Mammary epithelial cell (primary cell): ENCODE measurements around the gene SUSD6.

Experiments used
- EZH2 ChIP-seq: IDR thresholded peaks from 2 replicates; pipeline ENCODE4 v1.6.1; 2012; ENCODE audit warnings: low read length, inconsistent platforms, borderline replicate concordance
- TF ChIP-seq, protein P1 (sequence below), 2 donors: IDR thresholded peaks in 1 of 2; conservative IDR thresholded peaks in 1 of 2; 2 replicates each; pipeline ENCODE4 v1.5.1; 2011 to 2012; ENCODE audit warnings: inconsistent platforms in 2 of 2, low read length in 2 of 2, mild to moderate bottlenecking in 2 of 2, control low read depth in 1 of 2, low read depth in 1 of 2; ENCODE audit not compliant: insufficient read depth in 1 of 2; ENCODE audit errors: extremely low read depth in 1 of 2

DNA sequence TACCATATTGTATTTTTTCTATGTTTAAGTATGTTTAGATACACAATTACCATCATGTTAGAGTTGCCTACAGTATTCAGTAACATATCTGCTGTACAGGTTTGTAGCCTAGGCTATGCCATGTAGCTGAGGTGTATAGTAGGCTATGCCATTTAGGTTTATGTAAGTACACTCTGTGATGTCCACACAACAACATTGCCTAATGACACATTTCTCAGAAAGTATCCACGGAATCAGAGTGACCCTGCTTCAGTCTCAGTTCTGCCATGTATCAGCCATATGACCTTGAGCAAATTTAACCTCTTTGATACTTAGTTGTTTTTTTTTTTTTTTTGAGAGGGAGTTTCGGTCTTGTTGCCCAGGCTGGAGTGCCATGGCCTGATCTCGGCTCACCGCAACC, 12.7 kb downstream of the SUSD6 start:
- TF ChIP-seq, protein P1, sequence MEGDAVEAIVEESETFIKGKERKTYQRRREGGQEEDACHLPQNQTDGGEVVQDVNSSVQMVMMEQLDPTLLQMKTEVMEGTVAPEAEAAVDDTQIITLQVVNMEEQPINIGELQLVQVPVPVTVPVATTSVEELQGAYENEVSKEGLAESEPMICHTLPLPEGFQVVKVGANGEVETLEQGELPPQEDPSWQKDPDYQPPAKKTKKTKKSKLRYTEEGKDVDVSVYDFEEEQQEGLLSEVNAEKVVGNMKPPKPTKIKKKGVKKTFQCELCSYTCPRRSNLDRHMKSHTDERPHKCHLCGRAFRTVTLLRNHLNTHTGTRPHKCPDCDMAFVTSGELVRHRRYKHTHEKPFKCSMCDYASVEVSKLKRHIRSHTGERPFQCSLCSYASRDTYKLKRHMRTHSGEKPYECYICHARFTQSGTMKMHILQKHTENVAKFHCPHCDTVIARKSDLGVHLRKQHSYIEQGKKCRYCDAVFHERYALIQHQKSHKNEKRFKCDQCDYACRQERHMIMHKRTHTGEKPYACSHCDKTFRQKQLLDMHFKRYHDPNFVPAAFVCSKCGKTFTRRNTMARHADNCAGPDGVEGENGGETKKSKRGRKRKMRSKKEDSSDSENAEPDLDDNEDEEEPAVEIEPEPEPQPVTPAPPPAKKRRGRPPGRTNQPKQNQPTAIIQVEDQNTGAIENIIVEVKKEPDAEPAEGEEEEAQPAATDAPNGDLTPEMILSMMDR (conservative IDR thresholded peaks at IDR 0.05 in 1 of 2, IDR thresholded peaks at IDR 0.05 in 1 of 2; ENCODE audit: extremely low read depth in 1 of 2, insufficient read depth in 1 of 2, low read depth in 1 of 2, low read length in 2 of 2): no peak
- TF ChIP-seq EZH2: no peak
